GM12892 (cell line): ENCODE results near the gene NFYA.

Experiments
- POLR2AphosphoS5 ChIP-seq: IDR thresholded peaks from 2 replicates; pipeline ENCODE4 v1.6.1; 2011; ENCODE audit warnings: low read depth, low read length, control low read depth
- TAF1 ChIP-seq: IDR thresholded peaks from 2 replicates; pipeline ENCODE4 v1.6.1; 2011; ENCODE audit warnings: low read depth, mild to moderate bottlenecking, control low read depth, low read length, borderline replicate concordance

- TF ChIP-seq POLR2AphosphoS5, result no peak
- no peak for TF ChIP-seq TAF1
Measured at GRCh38 chr6:41039060-41039998, 33.4 kb upstream of the NFYA start, which contains the start of gene UNC5CL.
